Activated CD4-positive, alpha-beta T cell treated with anti-CD3 and anti-CD28 coated beads, Interleukin-10, Interleukin-2, amounts not matched to agents 100 ng/mL and 50 ng/mL, durations not matched to agents 16 hours and 8 hours (primary cell): ENCODE measurements around the gene ATP1A1.

Source experiments
- DNase-seq: peaks from one replicate; pipeline ENCODE4 v3.0.0-alpha.2; 2020

ATP1A1 gene

GRCh38 chr1:116445534-116445933 is 72.5 kb downstream of the ATP1A1 start:
- no peak for DNase-seq

- no peak for DNase-seq
These were observed 73.6 kb downstream of the ATP1A1 start for GRCh38 chr1:116446686-116447085.

- DNase-seq: no peak
These were observed 75.8 kb downstream of the ATP1A1 start for GRCh38 chr1:116448785-116449385.

- no peak for DNase-seq
These were observed 76.5 kb downstream of the ATP1A1 start for GRCh38 chr1:116449578-116449977.

- no peak for DNase-seq
These were observed 78.7 kb downstream of the ATP1A1 start for GRCh38 chr1:116451702-116452101.

GRCh38 chr1:116453481-116453880 is 80.4 kb downstream of the ATP1A1 start:
- no peak for DNase-seq

GRCh38 chr1:116453906-116454305 is 80.9 kb downstream of the ATP1A1 start:
- DNase-seq: no peak
